Measurements from ENCODE around the gene PRDX3. TPM values are rescaled to one million over a fixed set of nuclear protein-coding genes. Genes with fewer than 3 reads are reported as not detected.
A peak's percentile ranks its signal among the peaks of the same experiment; 100 is the strongest.

The PRDX3 gene
- total and polyA plus RNA-seq, 9 donors = 120 to 155 (median 135) TPM

DNA sequence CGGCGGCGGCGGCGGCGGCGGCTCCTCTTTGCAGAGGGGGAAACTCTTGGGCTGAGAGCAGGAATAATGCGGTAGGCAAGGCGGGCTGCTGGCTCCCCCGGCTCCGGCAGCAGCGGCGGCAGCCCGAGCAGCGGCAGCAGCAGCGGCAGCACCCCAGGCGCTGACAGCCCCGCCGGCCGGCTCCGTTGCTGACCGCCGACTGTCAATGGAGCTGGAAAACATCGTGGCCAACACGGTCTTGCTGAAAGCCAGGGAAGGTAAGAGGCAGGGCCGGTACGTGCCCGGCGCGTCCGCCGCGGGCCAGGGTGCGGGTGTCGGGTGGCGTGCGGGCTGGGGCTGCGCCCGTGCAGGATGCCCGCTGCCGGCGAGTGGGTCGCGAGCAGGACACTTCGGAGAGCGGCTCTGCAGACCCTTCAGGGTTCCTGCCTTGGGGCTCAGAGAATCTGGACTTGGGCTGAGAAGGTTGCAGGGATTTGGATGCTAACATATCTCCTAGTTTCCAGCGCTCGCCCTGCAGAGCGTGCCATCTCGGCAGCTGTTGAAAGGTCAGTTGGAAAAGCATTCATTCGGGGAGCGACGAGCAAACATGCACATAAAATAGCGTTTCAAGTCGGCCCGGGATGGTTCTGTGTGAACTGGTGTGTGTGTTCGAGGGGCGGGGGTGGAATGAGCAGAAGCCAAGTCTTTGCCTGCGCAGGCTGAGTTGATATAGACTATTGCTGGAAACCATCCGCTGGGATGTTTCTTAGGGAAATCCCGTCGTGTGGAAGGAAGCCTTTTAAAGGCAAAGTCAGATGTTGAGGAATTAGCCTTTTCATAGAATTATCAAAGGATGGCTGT, 29.3 kb upstream of the PRDX3 start:
- peak; percentile 89 for DNase-seq
- WGBS (ENCODE audit: insufficient coverage) = under 1% methylated on average over 56 of the region's 62 CpGs
- H3K9me3 ChIP-seq (replicated peaks; ENCODE audit: control insufficient read depth, low read depth, low read length) = no peaks in the 10 kb centered on the region
- H3K27me3 ChIP-seq (ENCODE audit: control insufficient read depth, insufficient read depth, low read length) = no peaks in the 10 kb centered on the region
- H3K4me1 ChIP-seq (ENCODE audit: control insufficient read depth, insufficient read depth, low read length) = peaks cover 33% of the 10 kb centered on the region
- peak overlapping the region; percentile 59 for H3K4me3 ChIP-seq (ENCODE audit: low read length)
- H3K27ac ChIP-seq (ENCODE audit: low read length) = peak overlapping the region; percentile 90
- no peaks in the 10 kb centered on the region for H3K36me3 ChIP-seq (ENCODE audit: control insufficient read depth, insufficient read depth, low read length)

DNA sequence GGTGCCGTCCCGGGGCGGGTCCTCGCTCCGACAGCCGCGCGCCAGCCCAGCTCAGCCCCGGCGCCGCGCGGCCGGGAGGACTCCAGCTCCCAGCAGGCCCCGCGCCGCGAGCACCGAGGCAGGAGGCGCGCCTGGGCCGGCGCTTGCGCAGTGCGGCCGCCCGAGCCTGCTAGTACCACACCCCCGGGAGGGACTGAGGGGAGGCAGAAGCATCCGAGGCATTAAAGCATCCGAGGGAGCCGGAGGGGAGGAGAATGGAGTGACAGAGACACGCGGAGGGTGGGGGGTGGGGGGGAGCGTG, 28.7 kb upstream of the PRDX3 start, which contains the start of gene GRK5:
GRK5 (plus strand) TSS at position 206 of the 301 bp plus-strand sequence. CDS start 347 bp downstream, outside the sequence.
- H3K27ac ChIP-seq (ENCODE audit: low read length) = peak within 1 kb of the TSS; percentile 90
- no peaks in the 10 kb centered on the region for H3K36me3 ChIP-seq (ENCODE audit: control insufficient read depth, insufficient read depth, low read length)
- peak; percentile 99 for DNase-seq
- no peaks in the 10 kb centered on the region for H3K9me3 ChIP-seq (replicated peaks; ENCODE audit: control insufficient read depth, low read depth, low read length)
- 0% methylated on average over 19 of the region's 34 CpGs for WGBS (ENCODE audit: insufficient coverage)
- peak within 1 kb of the TSS; percentile 59 for H3K4me3 ChIP-seq (ENCODE audit: low read length)
- H3K27me3 ChIP-seq (ENCODE audit: control insufficient read depth, insufficient read depth, low read length) = no peaks in the 10 kb centered on the region
- H3K4me1 ChIP-seq (ENCODE audit: control insufficient read depth, insufficient read depth, low read length) = peaks cover 29% of the 10 kb centered on the region

GRCh38 chr10:119206603-119207365, 28.2 kb upstream of the PRDX3 start:
- WGBS (ENCODE audit: insufficient coverage) = under 1% methylated on average over 89 of the region's 97 CpGs
- H3K4me1 ChIP-seq (ENCODE audit: control insufficient read depth, insufficient read depth, low read length) = peaks cover 28% of the 10 kb centered on the region
- peak; percentile 88 for DNase-seq
- no peaks in the 10 kb centered on the region for H3K27me3 ChIP-seq (ENCODE audit: control insufficient read depth, insufficient read depth, low read length)
- H3K27ac ChIP-seq (ENCODE audit: low read length) = peak overlapping the region; percentile 90
- H3K9me3 ChIP-seq (replicated peaks; ENCODE audit: control insufficient read depth, low read depth, low read length) = no peaks in the 10 kb centered on the region
- H3K4me3 ChIP-seq (ENCODE audit: low read length) = peak overlapping the region; percentile 41
- no peaks in the 10 kb centered on the region for H3K36me3 ChIP-seq (ENCODE audit: control insufficient read depth, insufficient read depth, low read length)

DNA sequence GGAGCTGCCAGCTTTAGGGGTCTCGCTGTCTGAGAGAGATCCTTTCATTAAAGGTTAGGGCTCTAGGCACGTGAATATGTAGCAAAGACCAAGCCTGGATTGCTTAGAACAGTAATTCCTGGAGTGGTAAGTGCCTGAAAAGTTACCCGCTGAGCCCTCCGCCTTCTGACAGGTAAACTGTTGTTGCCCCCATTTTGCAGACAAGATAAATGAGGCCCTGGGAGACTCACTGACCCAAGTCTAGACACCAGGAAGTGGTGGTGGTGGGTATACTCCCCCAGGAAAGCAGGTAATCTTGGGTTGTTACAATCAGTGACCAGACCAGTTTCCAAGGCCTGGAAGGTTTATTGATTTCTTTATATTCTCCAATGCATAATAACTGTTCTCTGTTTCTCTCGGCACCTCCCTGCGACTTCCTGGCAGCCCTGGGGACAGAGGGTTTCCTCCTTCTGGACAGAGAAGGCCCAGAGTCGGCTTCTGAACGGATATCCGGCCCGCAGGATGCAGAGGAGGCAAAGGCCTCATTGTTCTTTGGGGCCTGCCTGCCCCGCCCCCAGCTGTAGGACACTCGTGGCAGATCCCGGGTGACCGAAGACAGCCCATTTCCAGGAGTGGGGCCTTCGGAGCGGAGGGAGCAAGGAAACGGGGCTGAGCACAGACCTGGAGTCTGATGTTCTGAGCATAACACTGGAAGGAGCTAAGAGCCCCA, 27.4 kb upstream of the PRDX3 start:
- peak overlapping the region; percentile 36 for H3K4me3 ChIP-seq (ENCODE audit: low read length)
- 42% methylated on average over 13 of the region's 17 CpGs for WGBS (ENCODE audit: insufficient coverage)
- H3K4me1 ChIP-seq (ENCODE audit: control insufficient read depth, insufficient read depth, low read length) = peaks cover 25% of the 10 kb centered on the region
- H3K27me3 ChIP-seq (ENCODE audit: control insufficient read depth, insufficient read depth, low read length) = no peaks in the 10 kb centered on the region
- DNase-seq = peak; percentile 71
- H3K9me3 ChIP-seq (replicated peaks; ENCODE audit: control insufficient read depth, low read depth, low read length) = no peaks in the 10 kb centered on the region
- peak overlapping the region; percentile 90 for H3K27ac ChIP-seq (ENCODE audit: low read length)
- H3K36me3 ChIP-seq (ENCODE audit: control insufficient read depth, insufficient read depth, low read length) = no peaks in the 10 kb centered on the region

DNA sequence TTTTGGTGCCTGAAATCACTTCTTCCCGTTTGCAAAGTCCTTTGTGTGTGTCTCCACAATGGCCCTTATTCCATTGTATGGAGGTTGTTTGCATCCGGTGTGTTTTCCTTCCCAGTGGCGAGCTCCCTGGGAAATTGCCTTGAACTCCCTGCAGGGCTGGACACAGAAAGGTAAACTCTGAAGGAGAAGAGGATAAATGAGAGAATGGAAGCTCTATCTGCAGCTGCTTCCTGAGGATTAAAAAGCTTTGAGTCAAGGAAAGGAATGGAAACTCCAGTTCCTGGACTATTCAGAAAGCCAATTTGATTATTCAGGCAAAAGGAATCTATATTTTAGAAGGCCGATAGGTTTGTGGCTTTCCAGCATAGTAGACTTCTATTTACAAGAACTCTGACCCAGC, 24.4 kb upstream of the PRDX3 start:
- DNase-seq = peak; percentile 54
- H3K4me1 ChIP-seq (ENCODE audit: control insufficient read depth, insufficient read depth, low read length) = peaks cover 14% of the 10 kb centered on the region
- H3K27me3 ChIP-seq (ENCODE audit: control insufficient read depth, insufficient read depth, low read length) = peaks cover 9% of the 10 kb centered on the region
- no peak overlapping the region for H3K4me3 ChIP-seq (ENCODE audit: low read length)
- H3K36me3 ChIP-seq (ENCODE audit: control insufficient read depth, insufficient read depth, low read length) = no peaks in the 10 kb centered on the region
- no peaks in the 10 kb centered on the region for H3K9me3 ChIP-seq (replicated peaks; ENCODE audit: control insufficient read depth, low read depth, low read length)
- 47% methylated on average over 2 of the region's 4 CpGs for WGBS (ENCODE audit: insufficient coverage)
- peak overlapping the region; percentile 55 for H3K27ac ChIP-seq (ENCODE audit: low read length)

GRCh38 chr10:119201233-119201632, 22.6 kb upstream of the PRDX3 start:
- no peaks in the 10 kb centered on the region for H3K36me3 ChIP-seq (ENCODE audit: control insufficient read depth, insufficient read depth, low read length)
- H3K27ac ChIP-seq (ENCODE audit: low read length) = no peak overlapping the region
- no peaks in the 10 kb centered on the region for H3K9me3 ChIP-seq (replicated peaks; ENCODE audit: control insufficient read depth, low read depth, low read length)
- H3K27me3 ChIP-seq (ENCODE audit: control insufficient read depth, insufficient read depth, low read length) = peaks cover 9% of the 10 kb centered on the region
- no peak for DNase-seq
- peaks cover 9% of the 10 kb centered on the region for H3K4me1 ChIP-seq (ENCODE audit: control insufficient read depth, insufficient read depth, low read length)
- no peak overlapping the region for H3K4me3 ChIP-seq (ENCODE audit: low read length)
- no CpG with 5 or more reads among the region's 1 CpG for WGBS (ENCODE audit: insufficient coverage)

GRCh38 chr10:119199231-119199992, 20.8 kb upstream of the PRDX3 start:
- peak; percentile 93 for DNase-seq
- H3K9me3 ChIP-seq (replicated peaks; ENCODE audit: control insufficient read depth, low read depth, low read length) = no peaks in the 10 kb centered on the region
- H3K27ac ChIP-seq (ENCODE audit: low read length) = no peak overlapping the region
- WGBS (ENCODE audit: insufficient coverage) = 35% methylated on average over 6 of the region's 9 CpGs
- H3K4me1 ChIP-seq (ENCODE audit: control insufficient read depth, insufficient read depth, low read length) = peaks cover 2% of the 10 kb centered on the region
- no peak overlapping the region for H3K4me3 ChIP-seq (ENCODE audit: low read length)
- H3K36me3 ChIP-seq (ENCODE audit: control insufficient read depth, insufficient read depth, low read length) = no peaks in the 10 kb centered on the region
- peaks cover 9% of the 10 kb centered on the region for H3K27me3 ChIP-seq (ENCODE audit: control insufficient read depth, insufficient read depth, low read length)

DNA sequence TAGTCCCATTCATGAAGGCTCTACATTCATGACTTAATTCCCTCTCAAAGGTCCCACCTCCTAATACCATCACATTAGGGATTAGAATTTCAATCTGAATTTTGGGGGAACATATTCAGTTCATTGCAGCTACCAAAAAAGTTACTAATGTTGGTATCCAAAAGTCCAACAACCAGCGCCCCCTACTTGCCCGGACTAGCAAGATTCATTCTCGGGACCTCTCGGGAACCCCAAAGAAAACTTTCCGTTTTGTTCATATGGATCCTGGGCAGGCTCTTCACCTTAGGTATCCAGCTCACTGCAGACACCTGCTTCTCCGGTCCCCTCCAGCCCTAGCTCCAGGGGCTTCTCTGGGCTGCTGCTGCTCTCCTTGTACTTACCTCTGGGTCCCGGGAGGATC, 19.8 kb upstream of the PRDX3 start:
- H3K4me1 ChIP-seq (ENCODE audit: control insufficient read depth, insufficient read depth, low read length) = peaks cover 2% of the 10 kb centered on the region
- WGBS (ENCODE audit: insufficient coverage) = 20% methylated on average over 6 of the region's 7 CpGs
- no peak overlapping the region for H3K27ac ChIP-seq (ENCODE audit: low read length)
- DNase-seq = no peak
- H3K27me3 ChIP-seq (ENCODE audit: control insufficient read depth, insufficient read depth, low read length) = peaks cover 9% of the 10 kb centered on the region
- H3K4me3 ChIP-seq (ENCODE audit: low read length) = no peak overlapping the region
- no peaks in the 10 kb centered on the region for H3K36me3 ChIP-seq (ENCODE audit: control insufficient read depth, insufficient read depth, low read length)
- no peaks in the 10 kb centered on the region for H3K9me3 ChIP-seq (replicated peaks; ENCODE audit: control insufficient read depth, low read depth, low read length)

DNA sequence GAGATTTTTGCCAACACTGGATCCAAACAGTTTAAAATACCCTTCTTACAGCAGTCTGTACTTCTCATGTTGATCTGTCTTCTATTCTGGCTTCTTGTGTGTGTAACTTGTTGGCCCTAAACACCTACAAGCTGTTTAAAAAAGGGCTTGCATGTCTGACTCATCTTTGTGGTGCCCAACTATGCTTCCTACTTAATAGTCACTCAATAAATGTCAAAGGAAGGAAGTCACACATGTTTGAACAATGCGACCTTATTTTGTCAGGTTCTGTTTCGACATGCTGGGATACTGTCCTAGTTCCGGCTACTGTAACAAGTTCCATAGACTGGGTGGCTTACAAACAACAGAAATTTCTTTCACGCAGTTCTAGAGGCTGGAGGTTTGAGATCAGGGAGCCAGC, 19.3 kb upstream of the PRDX3 start:
- H3K27me3 ChIP-seq (ENCODE audit: control insufficient read depth, insufficient read depth, low read length) = peaks cover 9% of the 10 kb centered on the region
- H3K36me3 ChIP-seq (ENCODE audit: control insufficient read depth, insufficient read depth, low read length) = no peaks in the 10 kb centered on the region
- H3K27ac ChIP-seq (ENCODE audit: low read length) = no peak overlapping the region
- H3K9me3 ChIP-seq (replicated peaks; ENCODE audit: control insufficient read depth, low read depth, low read length) = no peaks in the 10 kb centered on the region
- H3K4me1 ChIP-seq (ENCODE audit: control insufficient read depth, insufficient read depth, low read length) = peaks cover 2% of the 10 kb centered on the region
- no CpG with 5 or more reads among the region's 4 CpGs for WGBS (ENCODE audit: insufficient coverage)
- H3K4me3 ChIP-seq (ENCODE audit: low read length) = no peak overlapping the region
- DNase-seq = no peak

Data from muscle of leg (tissue), 11 donors.